Activated naive CD8-positive, alpha-beta T cell treated with anti-CD3 and anti-CD28 coated beads, Interleukin-2, amount 10 ng/mL, durations not matched to agents 7 days and 5 days (primary cell): ENCODE measurements around the gene NAT14. TPM values are rescaled to one million over a fixed set of nuclear protein-coding genes. Genes with fewer than 3 reads are reported as not detected.

Experiments used
- ATAC-seq: fragments of 150-1000 bp; cut with Tn5 transposase; one replicate; pipeline ENCODE4 v1.10.0; 2021; ENCODE audit warnings: low read depth, moderate library complexity
- POLR2A ChIA-PET: fragments of 350-600 bp; sonication (Branson Sonifier 250); formaldehyde crosslinking; loops from one replicate; lab custom pipeline; 2021; ENCODE audit warnings: antibody characterized with exemption; lab: Charles Lee
- DNase-seq: peaks from one replicate; pipeline ENCODE4 v3.0.0; 2021
- H3K27ac Mint-ChIP-seq: one replicate; pipeline ENCODE4 v1.8.0; 2022; ENCODE audit warnings: mild to moderate bottlenecking, mixed read lengths
- H3K27me3 Mint-ChIP-seq: one replicate; pipeline ENCODE4 v1.8.0; 2022; ENCODE audit warnings: mild to moderate bottlenecking, moderate library complexity, mixed read lengths
- H3K36me3 Mint-ChIP-seq: one replicate; pipeline ENCODE4 v1.8.0; 2021; ENCODE audit warnings: mild to moderate bottlenecking, mixed read lengths
- H3K4me1 Mint-ChIP-seq: one replicate; pipeline ENCODE4 v1.8.0; 2021; ENCODE audit warnings: mixed read lengths
- H3K4me3 Mint-ChIP-seq: one replicate; pipeline ENCODE4 v1.8.0; 2022; ENCODE audit warnings: mild to moderate bottlenecking, moderate library complexity, mixed read lengths
- H3K9me3 Mint-ChIP-seq: one replicate; pipeline ENCODE4 v1.8.0; 2021; ENCODE audit warnings: mixed read lengths
- total RNA-seq, 2 experiments: library from RNA; stranded (reverse); gene quantifications; one replicate each; pipeline ENCODE4 v1.2.3, GENCODE V29; 2021

The NAT14 gene
- total RNA-seq, 2 experiments from 2014 or later: 14.5 to 15.0 TPM

GRCh38 chr19:55487924-55488687 is 3.1 kb downstream of the NAT14 start, which contains the start of gene SSC5D:
SSC5D (plus strand) TSS chr19:55488436; CDS start chr19:55488590, 154 bp downstream.
- ATAC-seq (no peak), DNase-seq (no peak)
- Mint-ChIP-seq H3K9me3 (no peaks in the 10 kb centered on the region), H3K4me1 (peaks cover 4% of the 10 kb centered on the region), H3K27ac (peak within 1 kb of the TSS; percentile 30), H3K27me3 (peaks cover 6% of the 10 kb centered on the region), H3K4me3 (no peak within 1 kb of the TSS), H3K36me3 (no peaks in the 10 kb centered on the region)
- POLR2A ChIA-PET: interaction anchor here (1.8 kb wide), 1 partner anchor 12 kb away, joined by 10 read pairs; the partner anchor contains the start of gene ZNF628

- Mint-ChIP-seq H3K4me1 (peaks cover 4% of the 10 kb centered on the region), H3K4me3 (no peak overlapping the region), H3K27ac (no peak overlapping the region), H3K27me3 (peaks cover 7% of the 10 kb centered on the region), H3K9me3 (no peaks in the 10 kb centered on the region), H3K36me3 (no peaks in the 10 kb centered on the region)
- ATAC-seq (no peak), DNase-seq (no peak)
- POLR2A ChIA-PET: no interaction called here
Observed at GRCh38 chr19:55488986-55489710, 4.2 kb downstream of the NAT14 start.

GRCh38 chr19:55489711-55490477 is 4.9 kb downstream of the NAT14 start:
- Mint-ChIP-seq H3K36me3 (no peaks in the 10 kb centered on the region), H3K4me3 (no peak overlapping the region), H3K27me3 (peaks cover 8% of the 10 kb centered on the region), H3K4me1 (peaks cover 4% of the 10 kb centered on the region), H3K27ac (no peak overlapping the region), H3K9me3 (no peaks in the 10 kb centered on the region)
- DNase-seq: no peak
- ATAC-seq: no peak
- POLR2A ChIA-PET: interaction anchor here (0.5 kb wide), 1 partner anchor 115 kb away, joined by 3 read pairs; no protein-coding TSS in a partner anchor

- Mint-ChIP-seq H3K27me3 (peaks cover 8% of the 10 kb centered on the region), H3K4me3 (no peak overlapping the region), H3K27ac (no peak overlapping the region), H3K4me1 (peaks cover 4% of the 10 kb centered on the region), H3K36me3 (no peaks in the 10 kb centered on the region), H3K9me3 (no peaks in the 10 kb centered on the region)
- ATAC-seq (no peak), DNase-seq (no peak)
- POLR2A ChIA-PET: interaction anchor here (0.5 to 1.1 kb wide), 2 partner anchors 15 to 114 kb away, joined by 3 read pairs; partner anchors contain the start of gene ZNF628
Observed at GRCh38 chr19:55490478-55491432, 5.8 kb downstream of the NAT14 start.

- Mint-ChIP-seq H3K27me3 (peaks cover 8% of the 10 kb centered on the region), H3K27ac (no peak overlapping the region), H3K4me1 (no peaks in the 10 kb centered on the region), H3K9me3 (no peaks in the 10 kb centered on the region), H3K4me3 (no peak overlapping the region), H3K36me3 (no peaks in the 10 kb centered on the region)
- no peak for ATAC-seq
- POLR2A ChIA-PET: interaction anchor here (1.0 to 1.1 kb wide), 3 partner anchors 16 kb away, joined by 3 read pairs; partner anchors contain the start of gene ZNF628
- no peak for DNase-seq
Observed at GRCh38 chr19:55491546-55492360, 6.8 kb downstream of the NAT14 start.

- POLR2A ChIA-PET: interaction anchor here (1.0 to 1.1 kb wide), 2 partner anchors 15 to 16 kb away, joined by 3 read pairs; partner anchors contain the start of gene ZNF628
- H3K9me3 Mint-ChIP-seq: no peaks in the 10 kb centered on the region
- H3K27ac Mint-ChIP-seq: no peak overlapping the region
Observed at GRCh38 chr19:55492362-55492944, 7.5 kb downstream of the NAT14 start.

GRCh38 chr19:55493052-55493644 is 8.2 kb downstream of the NAT14 start:
- ATAC-seq: no peak
- POLR2A ChIA-PET: interaction anchor here (1.1 kb wide), 1 partner anchor 17 kb away, joined by 3 read pairs; the partner anchor contains the start of gene ZNF628

More at GRCh38 chr19:55492362-55492944, 7.5 kb downstream of the NAT14 start:
- ATAC-seq (no peak), DNase-seq (no peak)
- H3K36me3 Mint-ChIP-seq: no peaks in the 10 kb centered on the region
- peaks cover 8% of the 10 kb centered on the region for H3K27me3 Mint-ChIP-seq
- no peaks in the 10 kb centered on the region for H3K4me1 Mint-ChIP-seq
- no peak overlapping the region for H3K4me3 Mint-ChIP-seq

GRCh38 chr19:55493645-55494171 is 8.7 kb downstream of the NAT14 start:
- Mint-ChIP-seq H3K27ac (no peak overlapping the region), H3K27me3 (peaks cover 6% of the 10 kb centered on the region), H3K4me3 (no peak overlapping the region), H3K9me3 (no peaks in the 10 kb centered on the region), H3K4me1 (no peaks in the 10 kb centered on the region), H3K36me3 (no peaks in the 10 kb centered on the region)
- ATAC-seq (no peak), DNase-seq (no peak)
- POLR2A ChIA-PET: interaction anchor here (0.9 to 1.2 kb wide), 2 partner anchors 9 to 75 kb away, joined by 3 to 7 read pairs; partner anchors contain the start of gene NAT14

More at GRCh38 chr19:55493052-55493644, 8.2 kb downstream of the NAT14 start:
- H3K9me3 Mint-ChIP-seq: no peaks in the 10 kb centered on the region
- H3K4me3 Mint-ChIP-seq: no peak overlapping the region
- no peaks in the 10 kb centered on the region for H3K36me3 Mint-ChIP-seq
- no peak overlapping the region for H3K27ac Mint-ChIP-seq
- H3K27me3 Mint-ChIP-seq: peaks cover 8% of the 10 kb centered on the region
- no peak for DNase-seq
- H3K4me1 Mint-ChIP-seq: no peaks in the 10 kb centered on the region

- H3K36me3 Mint-ChIP-seq: no peaks in the 10 kb centered on the region
- DNase-seq (peak; percentile 35), ATAC-seq (peak; percentile 53)
- H3K4me3 Mint-ChIP-seq: peak overlapping the region; percentile 74
- no peaks in the 10 kb centered on the region for H3K4me1 Mint-ChIP-seq
- H3K27me3 Mint-ChIP-seq: peaks cover 6% of the 10 kb centered on the region
- H3K9me3 Mint-ChIP-seq: no peaks in the 10 kb centered on the region
- POLR2A ChIA-PET: interaction anchor here (0.9 to 1.2 kb wide), 3 partner anchors 9 to 138 kb away, joined by 3 to 7 read pairs (median 3); partner anchors contain the start of gene NAT14
- H3K27ac Mint-ChIP-seq: peak overlapping the region; percentile 63
Observed at GRCh38 chr19:55494172-55494761, 9.3 kb downstream of the NAT14 start.

- DNase-seq (no peak), ATAC-seq (no peak)
- POLR2A ChIA-PET: no interaction called here
- Mint-ChIP-seq H3K4me3 (no peak overlapping the region), H3K36me3 (no peaks in the 10 kb centered on the region), H3K4me1 (no peaks in the 10 kb centered on the region), H3K27me3 (peaks cover 6% of the 10 kb centered on the region), H3K27ac (no peak overlapping the region), H3K9me3 (no peaks in the 10 kb centered on the region)
Observed at GRCh38 chr19:55495646-55496349, 10.8 kb downstream of the NAT14 start.
